OCI-LY7 (cell line): ENCODE measurements around the gene PRR12. TPM values are rescaled to one million over a fixed set of nuclear protein-coding genes. Genes with fewer than 3 reads are reported as not detected.

ENCODE experiments used
- BruUV-seq: library from RNA; stranded (reverse); fragments of 400-500 nt; replicated peaks from 2 replicates; lab custom pipeline; 2021; lab: Mats Ljungman, UMichigan
- CTCF ChIA-PET: fragments of 300-600 bp; sonication (Branson Sonifier 250); formaldehyde crosslinking; loops from one replicate; lab custom pipeline; 2022; ENCODE audit warnings: antibody characterized with exemption; ENCODE audit not compliant: unreplicated experiment; lab: Charles Lee
- POLR2A ChIA-PET: fragments of 300-600 bp; sonication (Branson Sonifier 250); formaldehyde crosslinking; loops from one replicate; lab custom pipeline; 2022; ENCODE audit warnings: antibody characterized with exemption; lab: Charles Lee
- DNase-seq: peaks from one replicate; pipeline ENCODE4 v3.0.0-alpha.2; 2015; ENCODE audit warnings: low spot score
- H2AFZ ChIP-seq: fragments of 200-600 bp; sonication (generic), shearing (Covaris generic); 2 replicates; pipeline ENCODE4 v1.6.1; 2014; ENCODE audit warnings: mild to moderate bottlenecking, antibody characterized with exemption, low read length, moderate library complexity
- H3K27ac ChIP-seq: fragments of 200-600 bp; sonication (generic); 2 replicates; pipeline ENCODE4 v1.5.1; 2014; ENCODE audit warnings: mixed run types, low read depth, mild to moderate bottlenecking, moderate library complexity, low read length, inconsistent platforms; ENCODE audit not compliant: poor library complexity, severe bottlenecking
- H3K36me3 ChIP-seq: fragments of 200-600 bp; sonication (generic); 2 replicates; pipeline ENCODE4 v1.6.1; 2014; ENCODE audit warnings: mild to moderate bottlenecking, antibody characterized with exemption, low read length, moderate library complexity, mixed read lengths; ENCODE audit not compliant: insufficient read depth
- H3K4me1 ChIP-seq: fragments of 200-600 bp; sonication (generic); 2 replicates; pipeline ENCODE4 v1.5.1; 2014; ENCODE audit warnings: mild to moderate bottlenecking, low read length; ENCODE audit not compliant: insufficient read depth, poor library complexity, severe bottlenecking
- H3K4me2 ChIP-seq: fragments of 200-600 bp; sonication (generic); 2 replicates; pipeline ENCODE4 v1.6.1; 2014; ENCODE audit warnings: mild to moderate bottlenecking, low read length
- H3K4me3 ChIP-seq: fragments of 200-600 bp; sonication (generic); 2 replicates; pipeline ENCODE4 v1.5.1; 2014; ENCODE audit warnings: mild to moderate bottlenecking, low read depth, low read length; ENCODE audit not compliant: poor library complexity, severe bottlenecking
- H3K79me2 ChIP-seq: fragments of 200-600 bp; sonication (generic); 2 replicates; pipeline ENCODE4 v1.6.1; 2016; ENCODE audit warnings: low read depth, mild to moderate bottlenecking, low read length, moderate library complexity, mixed read lengths; ENCODE audit not compliant: insufficient read depth
- H3K9me2 ChIP-seq: fragments of 200-600 bp; sonication (generic); 2 replicates; pipeline ENCODE4 v1.6.1; 2016; ENCODE audit warnings: mild to moderate bottlenecking, low read length, mixed read lengths; ENCODE audit not compliant: insufficient read depth
- H3K9me3 ChIP-seq: fragments of 200-600 bp; sonication (generic); 2 replicates; pipeline ENCODE4 v1.6.1; 2014; ENCODE audit warnings: mild to moderate bottlenecking, mixed run types, low read length, mixed read lengths
- H4K20me1 ChIP-seq: fragments of 200-600 bp; sonication (generic); 2 replicates; pipeline ENCODE4 v1.6.1; 2014; ENCODE audit warnings: mild to moderate bottlenecking, antibody characterized with exemption, low read length, moderate library complexity, mixed read lengths; ENCODE audit not compliant: insufficient read depth
- EZH2phosphoT487 ChIP-seq: fragments of 200-600 bp; sonication (generic); IDR thresholded peaks from 2 replicates; pipeline ENCODE4 v1.6.1; 2018; ENCODE audit warnings: low read depth, borderline replicate concordance, mild to moderate bottlenecking, mixed run types, antibody characterized with exemption, low read length, moderate library complexity, mixed read lengths
- intact Hi-C: fragments of 100-400 bp; cut with micrococcal nuclease; formaldehyde crosslinking; loops from one replicate; pipeline ENCODE4 v1.10.0; 2022; ENCODE audit not compliant: unreplicated experiment
- small RNA-seq: library from RNA; depleted of rRNA; stranded (forward); fragments of <200 nt; gene quantifications from one replicate; pipeline ENCODE3, GENCODE V24; 2014
- total RNA-seq, 2 experiments: library from RNA; depleted of rRNA in 1 of 2; stranded (reverse); fragments of >200 nt in 1 of 2; shearing (Covaris generic) in 1 of 2; gene quantifications; 2 replicates each; pipeline ENCODE4 v1.2.3, GENCODE V29; 2014 to 2022
- TF ChIP-seq, protein P1 (sequence below): fragments of 200-600 bp; sonication (generic); conservative IDR thresholded peaks from 2 replicates; pipeline ENCODE4 v1.5.1; 2014; ENCODE audit warnings: mild to moderate bottlenecking, antibody characterized with exemption, low read length, moderate library complexity, mixed read lengths

Gene PRR12
- total RNA-seq, 2 experiments from 2014 or later = 6.5 to 32.8 TPM

DNA sequence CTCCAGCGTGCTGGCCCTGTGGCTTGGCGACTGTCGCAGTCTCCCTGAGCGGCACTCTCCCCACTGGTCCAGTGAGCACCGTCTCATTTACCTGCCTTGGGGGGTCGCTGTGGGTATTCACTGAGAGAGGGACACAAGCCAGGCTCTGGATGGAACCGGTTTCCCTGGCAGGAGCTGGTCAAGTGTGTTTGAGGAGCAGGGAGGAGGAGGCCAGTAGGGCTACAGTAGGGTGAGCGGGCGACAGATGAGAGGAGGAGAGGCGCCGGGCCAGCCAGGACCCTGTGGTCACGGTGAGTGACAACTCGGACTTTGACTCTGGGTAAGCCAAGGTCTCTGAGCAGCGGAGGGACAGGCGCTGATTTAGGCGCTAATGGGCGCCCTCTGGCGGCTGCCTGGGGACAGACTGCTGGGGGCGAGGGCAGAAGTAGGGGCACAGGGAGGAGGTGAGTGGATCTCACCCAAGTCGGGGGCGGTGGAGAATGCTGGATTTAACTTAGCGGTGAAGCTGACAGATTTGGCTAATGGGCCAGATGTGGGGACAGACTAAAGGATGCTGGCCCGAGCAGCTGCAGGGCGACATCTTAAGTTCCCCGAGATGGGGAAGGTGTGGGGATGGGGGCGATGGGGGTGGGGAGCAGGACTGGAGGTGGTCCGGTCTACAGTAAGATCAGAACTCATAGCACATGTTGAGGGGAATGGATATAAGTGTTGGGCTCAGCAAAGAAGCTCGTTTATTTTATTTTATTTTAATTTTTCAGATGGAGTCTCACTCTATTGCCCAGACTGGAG lies 81.3 kb downstream of the PRR12 start:
- no peaks in the 10 kb centered on the region for H3K9me2 ChIP-seq
- TF ChIP-seq EZH2phosphoT487 = no peak
- TF ChIP-seq, protein P1, sequence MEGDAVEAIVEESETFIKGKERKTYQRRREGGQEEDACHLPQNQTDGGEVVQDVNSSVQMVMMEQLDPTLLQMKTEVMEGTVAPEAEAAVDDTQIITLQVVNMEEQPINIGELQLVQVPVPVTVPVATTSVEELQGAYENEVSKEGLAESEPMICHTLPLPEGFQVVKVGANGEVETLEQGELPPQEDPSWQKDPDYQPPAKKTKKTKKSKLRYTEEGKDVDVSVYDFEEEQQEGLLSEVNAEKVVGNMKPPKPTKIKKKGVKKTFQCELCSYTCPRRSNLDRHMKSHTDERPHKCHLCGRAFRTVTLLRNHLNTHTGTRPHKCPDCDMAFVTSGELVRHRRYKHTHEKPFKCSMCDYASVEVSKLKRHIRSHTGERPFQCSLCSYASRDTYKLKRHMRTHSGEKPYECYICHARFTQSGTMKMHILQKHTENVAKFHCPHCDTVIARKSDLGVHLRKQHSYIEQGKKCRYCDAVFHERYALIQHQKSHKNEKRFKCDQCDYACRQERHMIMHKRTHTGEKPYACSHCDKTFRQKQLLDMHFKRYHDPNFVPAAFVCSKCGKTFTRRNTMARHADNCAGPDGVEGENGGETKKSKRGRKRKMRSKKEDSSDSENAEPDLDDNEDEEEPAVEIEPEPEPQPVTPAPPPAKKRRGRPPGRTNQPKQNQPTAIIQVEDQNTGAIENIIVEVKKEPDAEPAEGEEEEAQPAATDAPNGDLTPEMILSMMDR = peak; percentile 98
- BruUV-seq = no TSS peak
- H3K4me1 ChIP-seq = peaks cover 45% of the 10 kb centered on the region
- ChIA-PET POLR2A (no interaction called here), CTCF (interaction anchor here (0.7 kb wide), 1 partner anchor 30 kb away, joined by 3 read pairs; the partner anchor contains the start of gene SCAF1)
- intact Hi-C loops = loop anchor here (5.0 to 10.0 kb wide), 2 partner anchors 545 to 672 kb away; no protein-coding TSS in a partner anchor
- DNase-seq = peak; percentile 85
- H3K4me3 ChIP-seq = peak overlapping the region; percentile 34
- no peaks in the 10 kb centered on the region for H4K20me1 ChIP-seq
- no peaks in the 10 kb centered on the region for H3K9me3 ChIP-seq
- peaks cover 18% of the 10 kb centered on the region for H3K36me3 ChIP-seq
- H3K27ac ChIP-seq = peak overlapping the region; percentile 84
- peak overlapping the region; percentile 68 for H3K4me2 ChIP-seq
- H2AFZ ChIP-seq = no peak overlapping the region
- H3K79me2 ChIP-seq = peaks cover 4% of the 10 kb centered on the region; the same call in 1 of the 2 replicates

Small RNAs within 50 kb of the gene (small RNA-seq; reads per million reads assigned to genes)
- gene RF00019 = not detected

Other genes with a start within 250 kb of the PRR12 start
- gene TEAD2, start 228.8 kb upstream of the PRR12 start, total RNA-seq (2014; rRNA removed; shearing (Covaris generic)) = 5.3 and 7.4 TPM in 2 replicates
- 4.9 and 7.6 TPM in 2 replicates for gene TEAD2, start 228.8 kb upstream of the PRR12 start, total RNA-seq (2022)
- 0.15 and 0.63 TPM in 2 replicates for gene DKKL1, start 227.3 kb upstream of the PRR12 start, total RNA-seq (2014; rRNA removed; shearing (Covaris generic))
- 0.61 and 0.79 TPM in 2 replicates for gene DKKL1, start 227.3 kb upstream of the PRR12 start, total RNA-seq (2022)
- gene KASH5, start 202.9 kb upstream of the PRR12 start, total RNA-seq (2014; rRNA removed; shearing (Covaris generic)) = 12.0 and 15.9 TPM in 2 replicates
- 16.3 and 19.4 TPM in 2 replicates for gene KASH5, start 202.9 kb upstream of the PRR12 start, total RNA-seq (2022)
- gene PTH2, start 167.7 kb upstream of the PRR12 start, total RNA-seq (2014; rRNA removed; shearing (Covaris generic)) = 0.66 TPM in 1 of 2 replicates, not detected in the other
- gene PTH2, start 167.7 kb upstream of the PRR12 start, total RNA-seq (2022) = 1.7 TPM in 1 of 2 replicates, not detected in the other
- not detected in 2 replicates for gene GFY, start 165.8 kb upstream of the PRR12 start, total RNA-seq (2014; rRNA removed; shearing (Covaris generic))
- not detected in 2 replicates for gene GFY, start 165.8 kb upstream of the PRR12 start, total RNA-seq (2022)
- 0.13 and 1.3 TPM in 2 replicates for gene SLC17A7, start 149.7 kb upstream of the PRR12 start, total RNA-seq (2014; rRNA removed; shearing (Covaris generic))
- 1.3 and 1.5 TPM in 2 replicates for gene SLC17A7, start 149.7 kb upstream of the PRR12 start, total RNA-seq (2022)
- 114 and 117 TPM in 2 replicates for gene PIH1D1, start 139.4 kb upstream of the PRR12 start, total RNA-seq (2014; rRNA removed; shearing (Covaris generic))
- gene PIH1D1, start 139.4 kb upstream of the PRR12 start, total RNA-seq (2022) = 93.2 and 95.5 TPM in 2 replicates
- 39.5 and 55.4 TPM in 2 replicates for gene ALDH16A1, start 138.0 kb upstream of the PRR12 start, total RNA-seq (2014; rRNA removed; shearing (Covaris generic))
- 26.0 and 30.6 TPM in 2 replicates for gene ALDH16A1, start 138.0 kb upstream of the PRR12 start, total RNA-seq (2022)
- gene FLT3LG, start 117.0 kb upstream of the PRR12 start, total RNA-seq (2014; rRNA removed; shearing (Covaris generic)) = 8.2 and 10.1 TPM in 2 replicates
- gene FLT3LG, start 117.0 kb upstream of the PRR12 start, total RNA-seq (2022) = 8.4 and 11.7 TPM in 2 replicates
- 6,720 and 8,461 TPM in 2 replicates for gene RPL13A, start 103.6 kb upstream of the PRR12 start, total RNA-seq (2014; rRNA removed; shearing (Covaris generic))
- 2,999 and 3,606 TPM in 2 replicates for gene RPL13A, start 103.6 kb upstream of the PRR12 start, total RNA-seq (2022)
- gene RPS11, start 94.7 kb upstream of the PRR12 start, total RNA-seq (2014; rRNA removed; shearing (Covaris generic)) = 6,180 and 6,539 TPM in 2 replicates
- 2,366 and 2,673 TPM in 2 replicates for gene RPS11, start 94.7 kb upstream of the PRR12 start, total RNA-seq (2022)
- gene FCGRT, start 78.5 kb upstream of the PRR12 start, total RNA-seq (2014; rRNA removed; shearing (Covaris generic)) = 19.4 and 20.9 TPM in 2 replicates
- 10.7 and 11.6 TPM in 2 replicates for gene FCGRT, start 78.5 kb upstream of the PRR12 start, total RNA-seq (2022)
- gene RCN3, start 63.2 kb upstream of the PRR12 start, total RNA-seq (2014; rRNA removed; shearing (Covaris generic)) = 0.77 and 1.4 TPM in 2 replicates
- gene RCN3, start 63.2 kb upstream of the PRR12 start, total RNA-seq (2022) = 1.3 and 2.1 TPM in 2 replicates
- 74.7 and 84.0 TPM in 2 replicates for gene NOSIP, start 10.6 kb upstream of the PRR12 start, total RNA-seq (2014; rRNA removed; shearing (Covaris generic))
- 35.1 and 42.7 TPM in 2 replicates for gene NOSIP, start 10.6 kb upstream of the PRR12 start, total RNA-seq (2022)
- 2.7 and 4.7 TPM in 2 replicates for gene PRRG2, start 9.9 kb upstream of the PRR12 start, total RNA-seq (2014; rRNA removed; shearing (Covaris generic))
- 2.4 TPM in 2 replicates for gene PRRG2, start 9.9 kb upstream of the PRR12 start, total RNA-seq (2022)
- gene RRAS, start 49.0 kb downstream of the PRR12 start, total RNA-seq (2014; rRNA removed; shearing (Covaris generic)) = 3.4 and 4.7 TPM in 2 replicates
- 5.4 and 5.5 TPM in 2 replicates for gene RRAS, start 49.0 kb downstream of the PRR12 start, total RNA-seq (2022)
- 12.4 and 15.0 TPM in 2 replicates for gene SCAF1, start 51.0 kb downstream of the PRR12 start, total RNA-seq (2014; rRNA removed; shearing (Covaris generic))
- 43.4 and 44.0 TPM in 2 replicates for gene SCAF1, start 51.0 kb downstream of the PRR12 start, total RNA-seq (2022)
- 116 and 117 TPM in 2 replicates for gene IRF3, start 74.7 kb downstream of the PRR12 start, total RNA-seq (2014; rRNA removed; shearing (Covaris generic))
- 96.6 and 98.5 TPM in 2 replicates for gene IRF3, start 74.7 kb downstream of the PRR12 start, total RNA-seq (2022)
- 38.9 and 41.3 TPM in 2 replicates for gene BCL2L12, start 74.8 kb downstream of the PRR12 start, total RNA-seq (2014; rRNA removed; shearing (Covaris generic))
- gene BCL2L12, start 74.8 kb downstream of the PRR12 start, total RNA-seq (2022) = 65.4 and 75.5 TPM in 2 replicates
- gene PRMT1, start 86.1 kb downstream of the PRR12 start, total RNA-seq (2014; rRNA removed; shearing (Covaris generic)) = 403 and 412 TPM in 2 replicates
- 266 and 285 TPM in 2 replicates for gene PRMT1, start 86.1 kb downstream of the PRR12 start, total RNA-seq (2022)
- 11.8 and 16.5 TPM in 2 replicates for gene ADM5, start 98.4 kb downstream of the PRR12 start, total RNA-seq (2014; rRNA removed; shearing (Covaris generic))
- gene ADM5, start 98.4 kb downstream of the PRR12 start, total RNA-seq (2022) = 15.3 and 17.9 TPM in 2 replicates
- 0.23 and 0.95 TPM in 2 replicates for gene CPT1C, start 99.9 kb downstream of the PRR12 start, total RNA-seq (2014; rRNA removed; shearing (Covaris generic))
- 0.86 and 2.6 TPM in 2 replicates for gene CPT1C, start 99.9 kb downstream of the PRR12 start, total RNA-seq (2022)
- not detected in 2 replicates for gene TSKS, start 172.1 kb downstream of the PRR12 start, total RNA-seq (2014; rRNA removed; shearing (Covaris generic))
- not detected in 2 replicates for gene TSKS, start 172.1 kb downstream of the PRR12 start, total RNA-seq (2022)
- gene AP2A1, start 175.8 kb downstream of the PRR12 start, total RNA-seq (2014; rRNA removed; shearing (Covaris generic)) = 29.7 and 47.4 TPM in 2 replicates
- 46.9 and 50.4 TPM in 2 replicates for gene AP2A1, start 175.8 kb downstream of the PRR12 start, total RNA-seq (2022)
- 33.6 and 35.1 TPM in 2 replicates for gene FUZ, start 222.1 kb downstream of the PRR12 start, total RNA-seq (2014; rRNA removed; shearing (Covaris generic))
- 28.1 and 34.6 TPM in 2 replicates for gene FUZ, start 222.1 kb downstream of the PRR12 start, total RNA-seq (2022)
- 73.5 and 85.1 TPM in 2 replicates for gene MED25, start 227.1 kb downstream of the PRR12 start, total RNA-seq (2014; rRNA removed; shearing (Covaris generic))
- gene MED25, start 227.1 kb downstream of the PRR12 start, total RNA-seq (2022) = 111 and 146 TPM in 2 replicates